ENCODE measurements around the gene FARS2.

Gene FARS2

GRCh38 chr6:5492356-5492755 lies 231.0 kb downstream of the FARS2 start:
- no peak for DNase-seq (ENCODE audit: extremely low read depth, insufficient read length)
- no peak for TF ChIP-seq CTCF (IDR thresholded peaks at IDR 0.05; ENCODE audit: insufficient read depth, low read length, poor library complexity, severe bottlenecking)
- H3K4me3 ChIP-seq (replicated peaks; ENCODE audit: low read depth, low read length) = no peak overlapping the region
- no peaks in the 10 kb centered on the region for H3K36me3 ChIP-seq (ENCODE audit: control insufficient read depth, insufficient read depth, low read length)
- no peaks in the 10 kb centered on the region for H3K27me3 ChIP-seq (replicated peaks; ENCODE audit: control insufficient read depth, insufficient read depth, low read length)

- DNase-seq (ENCODE audit: extremely low read depth, insufficient read length) = no peak
- H3K36me3 ChIP-seq (ENCODE audit: control insufficient read depth, insufficient read depth, low read length) = no peaks in the 10 kb centered on the region
- no peaks in the 10 kb centered on the region for H3K27me3 ChIP-seq (replicated peaks; ENCODE audit: control insufficient read depth, insufficient read depth, low read length)
- TF ChIP-seq CTCF (IDR thresholded peaks at IDR 0.05; ENCODE audit: insufficient read depth, low read length, poor library complexity, severe bottlenecking) = no peak
- H3K4me3 ChIP-seq (replicated peaks; ENCODE audit: low read depth, low read length) = no peak overlapping the region
Measured at GRCh38 chr6:5493806-5494205, 232.5 kb downstream of the FARS2 start.

- H3K4me3 ChIP-seq (replicated peaks; ENCODE audit: low read depth, low read length) = no peak overlapping the region
- H3K27me3 ChIP-seq (replicated peaks; ENCODE audit: control insufficient read depth, insufficient read depth, low read length) = no peaks in the 10 kb centered on the region
- DNase-seq (ENCODE audit: extremely low read depth, insufficient read length) = no peak
- H3K36me3 ChIP-seq (ENCODE audit: control insufficient read depth, insufficient read depth, low read length) = no peaks in the 10 kb centered on the region
- TF ChIP-seq CTCF (IDR thresholded peaks at IDR 0.05; ENCODE audit: insufficient read depth, low read length, poor library complexity, severe bottlenecking) = no peak
Measured at GRCh38 chr6:5497896-5498578, 236.7 kb downstream of the FARS2 start.

GRCh38 chr6:5498579-5498899 lies 237.2 kb downstream of the FARS2 start:
- Histone ChIP-seq H3K36me3 (ENCODE audit: control insufficient read depth, insufficient read depth, low read length) (no peaks in the 10 kb centered on the region), H3K4me3 (replicated peaks; ENCODE audit: low read depth, low read length) (no peak overlapping the region), H3K27me3 (replicated peaks; ENCODE audit: control insufficient read depth, insufficient read depth, low read length) (no peaks in the 10 kb centered on the region)
- no peak for TF ChIP-seq CTCF (IDR thresholded peaks at IDR 0.05; ENCODE audit: insufficient read depth, low read length, poor library complexity, severe bottlenecking)
- DNase-seq (ENCODE audit: extremely low read depth, insufficient read length) = no peak

GRCh38 chr6:5499644-5500306 lies 238.5 kb downstream of the FARS2 start:
- DNase-seq (ENCODE audit: extremely low read depth, insufficient read length) = no peak
- no peaks in the 10 kb centered on the region for H3K27me3 ChIP-seq (replicated peaks; ENCODE audit: control insufficient read depth, insufficient read depth, low read length)
- no peak overlapping the region for H3K4me3 ChIP-seq (replicated peaks; ENCODE audit: low read depth, low read length)
- no peaks in the 10 kb centered on the region for H3K36me3 ChIP-seq (ENCODE audit: control insufficient read depth, insufficient read depth, low read length)
- no peak for TF ChIP-seq CTCF (IDR thresholded peaks at IDR 0.05; ENCODE audit: insufficient read depth, low read length, poor library complexity, severe bottlenecking)
